ENCODE data around the gene RUBCN.
"Not testable (repeated sequence)": the region's sequence is repeated elsewhere in the genome, so short reads cannot be mapped to it uniquely, and the experiment has no call there.

- TF ChIP-seq, protein P1, sequence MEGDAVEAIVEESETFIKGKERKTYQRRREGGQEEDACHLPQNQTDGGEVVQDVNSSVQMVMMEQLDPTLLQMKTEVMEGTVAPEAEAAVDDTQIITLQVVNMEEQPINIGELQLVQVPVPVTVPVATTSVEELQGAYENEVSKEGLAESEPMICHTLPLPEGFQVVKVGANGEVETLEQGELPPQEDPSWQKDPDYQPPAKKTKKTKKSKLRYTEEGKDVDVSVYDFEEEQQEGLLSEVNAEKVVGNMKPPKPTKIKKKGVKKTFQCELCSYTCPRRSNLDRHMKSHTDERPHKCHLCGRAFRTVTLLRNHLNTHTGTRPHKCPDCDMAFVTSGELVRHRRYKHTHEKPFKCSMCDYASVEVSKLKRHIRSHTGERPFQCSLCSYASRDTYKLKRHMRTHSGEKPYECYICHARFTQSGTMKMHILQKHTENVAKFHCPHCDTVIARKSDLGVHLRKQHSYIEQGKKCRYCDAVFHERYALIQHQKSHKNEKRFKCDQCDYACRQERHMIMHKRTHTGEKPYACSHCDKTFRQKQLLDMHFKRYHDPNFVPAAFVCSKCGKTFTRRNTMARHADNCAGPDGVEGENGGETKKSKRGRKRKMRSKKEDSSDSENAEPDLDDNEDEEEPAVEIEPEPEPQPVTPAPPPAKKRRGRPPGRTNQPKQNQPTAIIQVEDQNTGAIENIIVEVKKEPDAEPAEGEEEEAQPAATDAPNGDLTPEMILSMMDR (IDR thresholded peaks at IDR 0.05; ENCODE audit: insufficient read depth, low read depth, low read length): not testable (repeated sequence)
- TF ChIP-seq EZH2 (IDR thresholded peaks at IDR 0.05; ENCODE audit: insufficient read depth, low read length): not testable (repeated sequence)
Measured at GRCh38 chr3:197621478-197621877, 115.2 kb downstream of the RUBCN start.

All from astrocyte (in vitro differentiated cells and primary cell).